Endothelial cell of umbilical vein (primary cell): ENCODE measurements around the gene MYH10. TPM values are rescaled to one million over a fixed set of nuclear protein-coding genes. Genes with fewer than 3 reads are reported as not detected.
A peak's percentile ranks its signal among the peaks of the same experiment; 100 is the strongest.

Experiments used
- BruUV-seq: library from RNA; stranded (reverse); fragments of 400-500 nt; replicated peaks from 2 replicates; lab custom pipeline; 2021; lab: Mats Ljungman, UMichigan
- CTCF ChIA-PET: fragments of 300-600, 350-600 bp; sonication (Branson Sonifier 250); formaldehyde crosslinking; loops from one replicate; lab custom pipeline; 2021; ENCODE audit warnings: antibody characterized with exemption, inconsistent platforms; lab: Charles Lee
- POLR2A ChIA-PET: fragments of 300-600, 350-600 bp; sonication (Branson Sonifier 250); formaldehyde crosslinking; loops from one replicate; lab custom pipeline; 2021; ENCODE audit warnings: antibody characterized with exemption, inconsistent platforms; lab: Charles Lee
- DNase-seq: peaks from one replicate; pipeline ENCODE4 v3.0.0-alpha.2; 2011; ENCODE audit warnings: low read depth, low spot score
- FAIRE-seq: peaks from 2 replicates; lab custom pipeline; 2011; peaks lifted over from hg19 to GRCh38; lab: Jason Lieb, UNC
- H2AFZ ChIP-seq: 2 replicates; pipeline ENCODE4 v1.6.0; 2012; ENCODE audit warnings: low read depth, low read length, control low read depth, inconsistent platforms
- H3K27ac ChIP-seq: 2 replicates; pipeline ENCODE4 v1.5.1; 2011; ENCODE audit warnings: low read depth, mild to moderate bottlenecking, control low read depth, low read length, moderate library complexity; ENCODE audit not compliant: insufficient read depth
- H3K27me3 ChIP-seq, 2 experiments: 2 replicates each; pipeline versions ENCODE4 v1.6.0 to v1.6.1; 2011; ENCODE audit warnings: low read length in 2 of 2, mixed read lengths in 1 of 2; ENCODE audit not compliant: control insufficient read depth in 2 of 2, insufficient read depth in 2 of 2
- H3K36me3 ChIP-seq, 2 experiments: 2 replicates in 1 of 2; 3 replicates in 1 of 2; pipeline ENCODE4 v1.5.1; 2011; ENCODE audit warnings: low read length in 2 of 2, mild to moderate bottlenecking in 1 of 2, moderate library complexity in 1 of 2; ENCODE audit not compliant: control insufficient read depth in 2 of 2, insufficient read depth in 2 of 2; ENCODE audit errors: extremely low read depth in 1 of 2
- H3K4me1 ChIP-seq: 3 replicates; pipeline ENCODE4 v1.5.1; 2011; ENCODE audit warnings: mild to moderate bottlenecking, low read length; ENCODE audit not compliant: control insufficient read depth, insufficient read depth; ENCODE audit errors: extremely low read depth
- H3K4me2 ChIP-seq: 2 replicates; pipeline ENCODE4 v1.6.1; 2011; ENCODE audit warnings: low read length, control low read depth, mixed read lengths; ENCODE audit not compliant: insufficient read depth
- H3K4me3 ChIP-seq, 3 experiments: fragments of 200-600 bp in 1 of 3; sonication (generic), shearing (Covaris generic) in 1 of 3; replicated peaks in 1 of 3; 2 replicates each; pipeline ENCODE4 v1.5.1; 2011 to 2016; ENCODE audit warnings: control low read depth in 3 of 3, low read length in 3 of 3, mild to moderate bottlenecking in 2 of 3, inconsistent platforms in 1 of 3, low read depth in 1 of 3, moderate library complexity in 1 of 3; ENCODE audit not compliant: insufficient read depth in 1 of 3
- H3K79me2 ChIP-seq: 2 replicates; pipeline ENCODE4 v1.6.0; 2012; ENCODE audit warnings: low read length, inconsistent platforms; ENCODE audit not compliant: control insufficient read depth, insufficient read depth
- H3K9ac ChIP-seq: replicated peaks from 2 replicates; pipeline ENCODE3; 2011; ENCODE audit warnings: low read length, control low read depth; ENCODE audit not compliant: insufficient read depth; ENCODE audit errors: extremely low read depth
- H3K9me1 ChIP-seq: replicated peaks from 3 replicates; pipeline ENCODE4 v1.6.0; 2011; ENCODE audit warnings: mild to moderate bottlenecking, low read length; ENCODE audit not compliant: control insufficient read depth, insufficient read depth; ENCODE audit errors: extremely low read depth
- H3K9me3 ChIP-seq: replicated peaks from 2 replicates; pipeline ENCODE4 v1.5.1; 2012; ENCODE audit warnings: low read length, inconsistent platforms; ENCODE audit not compliant: control insufficient read depth, insufficient read depth
- H4K20me1 ChIP-seq: replicated peaks from 2 replicates; pipeline ENCODE3; 2011; ENCODE audit warnings: mild to moderate bottlenecking, low read length; ENCODE audit not compliant: control insufficient read depth, insufficient read depth; ENCODE audit errors: extremely low read depth
- EZH2 ChIP-seq: IDR thresholded peaks from 2 replicates; pipeline ENCODE4 v1.6.1; 2012; ENCODE audit warnings: borderline replicate concordance, low read depth, mild to moderate bottlenecking, moderate library complexity, low read length, inconsistent platforms; ENCODE audit not compliant: severe bottlenecking
- FOS ChIP-seq: IDR thresholded peaks from 2 replicates; pipeline ENCODE4 v1.6.1; 2011; ENCODE audit warnings: mild to moderate bottlenecking, low read length, moderate library complexity, borderline replicate concordance; ENCODE audit not compliant: insufficient read depth
- GATA2 ChIP-seq: IDR thresholded peaks from 2 replicates; pipeline ENCODE4 v1.7.0; 2011; ENCODE audit warnings: low read depth, mild to moderate bottlenecking, moderate library complexity, mixed read lengths, low read length; ENCODE audit not compliant: insufficient read length, insufficient read depth
- JUN ChIP-seq: IDR thresholded peaks from 2 replicates; pipeline ENCODE4 v1.6.1; 2011; ENCODE audit warnings: borderline replicate concordance, low read depth; ENCODE audit not compliant: insufficient read length, insufficient read depth
- MYC ChIP-seq: IDR thresholded peaks from one replicate; pipeline ENCODE4 v1.6.1; 2011; ENCODE audit warnings: mild to moderate bottlenecking, low read depth, low read length
- POLR2A ChIP-seq: IDR thresholded peaks from 2 replicates; pipeline ENCODE4 v1.6.1; 2012; ENCODE audit warnings: low read depth, mild to moderate bottlenecking, control low read depth, low read length
- POLR2AphosphoS5 ChIP-seq: IDR thresholded peaks from 2 replicates; pipeline ENCODE4 v1.6.1; 2012; ENCODE audit warnings: low read depth, mild to moderate bottlenecking, control low read depth, low read length, moderate library complexity; ENCODE audit not compliant: insufficient read depth
- dilution Hi-C: fragments of 300-500 bp; cut with MboI; formaldehyde crosslinking; loops from one replicate; pipeline ENCODE4 v1.15.0; 2019; ENCODE audit warnings: low sequenced_read_pairs; ENCODE audit not compliant: extremely low pct_ligation_motif_present
- intact Hi-C: fragments of 100-400 bp; cut with micrococcal nuclease; formaldehyde crosslinking; loops from one replicate; pipeline ENCODE4 v1.10.0; 2022
- polyA plus RNA-seq, 4 experiments: library from polyadenylated mRNA; depleted of rRNA in 3 of 4; stranded (reverse) in 3 of 4; unstranded in 1 of 4; fragments of >200 nt; gene quantifications; 2 replicates each; pipeline versions ENCODE4 v1.2.1 to v1.2.3, GENCODE V29; 2011 to 2012; ENCODE audit warnings: missing spikeins in 1 of 4
- total RNA-seq: library from RNA; stranded (reverse); gene quantifications from 2 replicates; pipeline ENCODE4 v1.2.3, GENCODE V29; 2021
- TF ChIP-seq, protein P1 (sequence below), 2 donors: IDR thresholded peaks; 1 replicate in 1 of 2; 2 replicates in 1 of 2; pipeline ENCODE4 v1.5.1; 2011; ENCODE audit warnings: low read length in 2 of 2, mild to moderate bottlenecking in 2 of 2, moderate library complexity in 2 of 2, control low read depth in 1 of 2, inconsistent platforms in 1 of 2, low read depth in 1 of 2; ENCODE audit not compliant: insufficient read depth in 1 of 2; ENCODE audit errors: extremely low read depth in 1 of 2
- TF ChIP-seq, protein P2 (sequence below): IDR thresholded peaks from 2 replicates; pipeline ENCODE4 v1.6.1; 2011; ENCODE audit not compliant: insufficient read depth, insufficient read length

Gene MYH10
- total and polyA plus RNA-seq, 2 donors (not counting 3 experiments of a cell fraction or from before 2014, with no cell fraction given) = 73.4 to 232 TPM

DNA sequence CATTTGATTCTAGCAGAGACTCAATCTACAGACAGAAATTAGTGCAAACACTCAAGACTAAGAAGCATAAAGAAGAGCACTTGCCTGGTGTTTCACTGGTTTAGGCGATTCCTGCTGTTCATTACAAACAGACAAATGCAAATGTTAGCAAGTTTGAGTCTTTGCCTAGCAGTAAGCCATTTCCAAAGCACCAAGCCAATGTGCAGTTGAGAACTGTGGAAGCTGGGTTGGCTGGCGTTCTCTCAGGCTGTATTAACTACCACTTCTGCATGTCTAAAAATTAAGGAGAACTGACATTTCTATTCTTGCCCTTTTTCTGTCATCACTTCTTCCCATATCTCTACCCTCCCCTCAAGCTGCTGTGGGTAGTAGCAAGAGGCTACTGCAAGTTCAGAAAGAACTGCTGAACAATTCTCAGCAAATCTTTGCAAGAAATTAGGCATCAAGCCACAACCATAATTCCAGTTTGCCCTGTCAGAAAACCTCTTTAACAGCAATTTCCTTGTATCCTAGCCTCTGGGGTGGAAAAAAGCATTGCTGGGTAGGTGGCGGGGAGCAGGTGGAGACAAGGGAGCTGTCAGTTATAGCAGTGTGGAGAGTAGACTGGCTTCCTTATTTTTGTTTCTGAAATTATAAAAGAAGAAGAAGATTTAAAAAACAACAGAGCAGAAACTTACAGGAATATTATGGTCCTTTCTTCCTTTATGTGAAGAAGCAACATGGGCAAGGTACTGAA lies 53.8 kb downstream of the MYH10 start:
- no TSS peak for BruUV-seq
- H3K36me3 ChIP-seq = peaks cover 7 to 13% of the 10 kb centered on the region in 2 experiments
- no peak overlapping the region for H2AFZ ChIP-seq
- FAIRE-seq (peak; percentile 71), DNase-seq (no peak)
- TF ChIP-seq, protein P1, sequence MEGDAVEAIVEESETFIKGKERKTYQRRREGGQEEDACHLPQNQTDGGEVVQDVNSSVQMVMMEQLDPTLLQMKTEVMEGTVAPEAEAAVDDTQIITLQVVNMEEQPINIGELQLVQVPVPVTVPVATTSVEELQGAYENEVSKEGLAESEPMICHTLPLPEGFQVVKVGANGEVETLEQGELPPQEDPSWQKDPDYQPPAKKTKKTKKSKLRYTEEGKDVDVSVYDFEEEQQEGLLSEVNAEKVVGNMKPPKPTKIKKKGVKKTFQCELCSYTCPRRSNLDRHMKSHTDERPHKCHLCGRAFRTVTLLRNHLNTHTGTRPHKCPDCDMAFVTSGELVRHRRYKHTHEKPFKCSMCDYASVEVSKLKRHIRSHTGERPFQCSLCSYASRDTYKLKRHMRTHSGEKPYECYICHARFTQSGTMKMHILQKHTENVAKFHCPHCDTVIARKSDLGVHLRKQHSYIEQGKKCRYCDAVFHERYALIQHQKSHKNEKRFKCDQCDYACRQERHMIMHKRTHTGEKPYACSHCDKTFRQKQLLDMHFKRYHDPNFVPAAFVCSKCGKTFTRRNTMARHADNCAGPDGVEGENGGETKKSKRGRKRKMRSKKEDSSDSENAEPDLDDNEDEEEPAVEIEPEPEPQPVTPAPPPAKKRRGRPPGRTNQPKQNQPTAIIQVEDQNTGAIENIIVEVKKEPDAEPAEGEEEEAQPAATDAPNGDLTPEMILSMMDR (IDR thresholded peaks at IDR 0.05; ENCODE audit: extremely low read depth in 1 of 2, insufficient read depth in 1 of 2, low read depth in 1 of 2, low read length in 2 of 2) = no peak
- no peak for TF ChIP-seq JUN
- TF ChIP-seq, protein P2, sequence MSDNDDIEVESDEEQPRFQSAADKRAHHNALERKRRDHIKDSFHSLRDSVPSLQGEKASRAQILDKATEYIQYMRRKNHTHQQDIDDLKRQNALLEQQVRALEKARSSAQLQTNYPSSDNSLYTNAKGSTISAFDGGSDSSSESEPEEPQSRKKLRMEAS = no peak
- no peak for TF ChIP-seq POLR2AphosphoS5
- no peak for TF ChIP-seq POLR2A
- TF ChIP-seq GATA2 = no peak
- TF ChIP-seq EZH2 = no peak
- TF ChIP-seq FOS = no peak
- no peak for TF ChIP-seq MYC
- no peak overlapping the region for H3K4me2 ChIP-seq
- POLR2A ChIA-PET = no interaction called here
- no peak overlapping the region for H3K27ac ChIP-seq
- dilution Hi-C loops (no loop called here), intact Hi-C loops (no loop called here)
- no peaks in the 10 kb centered on the region for H3K9me3 ChIP-seq
- H3K4me3 ChIP-seq = no peak overlapping the region
- CTCF ChIA-PET = interaction anchor here (5.0 kb wide), 1 partner anchor 170 kb away, joined by 40 read pairs; no protein-coding TSS in a partner anchor
- H3K9ac ChIP-seq = no peak overlapping the region
- H4K20me1 ChIP-seq = no peaks in the 10 kb centered on the region
- no peaks in the 10 kb centered on the region for H3K27me3 ChIP-seq
- H3K4me1 ChIP-seq = no peaks in the 10 kb centered on the region
- no peaks in the 10 kb centered on the region for H3K79me2 ChIP-seq
- H3K9me1 ChIP-seq = no peaks in the 10 kb centered on the region
